Activated naive CD4-positive, alpha-beta T cell treated with anti-CD3 and anti-CD28 coated beads, Interleukin-2, amount 10 ng/mL, durations not matched to agents 7 days and 5 days (primary cell): ENCODE measurements around the gene SORL1.

Experiments
- CTCF ChIA-PET: fragments of 350-600 bp; sonication (Branson Sonifier 250); formaldehyde crosslinking; loops from one replicate; lab custom pipeline; 2021; ENCODE audit warnings: antibody characterized with exemption; lab: Charles Lee
- DNase-seq: peaks from one replicate; pipeline ENCODE4 v3.0.0-alpha.2; 2020
- H3K27ac Mint-ChIP-seq: one replicate; pipeline ENCODE4 v1.8.0; 2021; ENCODE audit warnings: mild to moderate bottlenecking, moderate library complexity, mixed read lengths
- H3K27me3 Mint-ChIP-seq: one replicate; pipeline ENCODE4 v1.8.0; 2021; ENCODE audit warnings: mild to moderate bottlenecking, mixed read lengths
- H3K36me3 Mint-ChIP-seq: one replicate; pipeline ENCODE4 v1.8.0; 2021; ENCODE audit warnings: mixed read lengths
- H3K4me1 Mint-ChIP-seq: one replicate; pipeline ENCODE4 v1.8.0; 2021; ENCODE audit warnings: mixed read lengths
- H3K4me3 Mint-ChIP-seq: one replicate; pipeline ENCODE4 v1.8.0; 2021; ENCODE audit warnings: mild to moderate bottlenecking, moderate library complexity, mixed read lengths
- H3K9me3 Mint-ChIP-seq: one replicate; pipeline ENCODE4 v1.8.0; 2021; ENCODE audit warnings: mixed read lengths

The SORL1 gene

DNA sequence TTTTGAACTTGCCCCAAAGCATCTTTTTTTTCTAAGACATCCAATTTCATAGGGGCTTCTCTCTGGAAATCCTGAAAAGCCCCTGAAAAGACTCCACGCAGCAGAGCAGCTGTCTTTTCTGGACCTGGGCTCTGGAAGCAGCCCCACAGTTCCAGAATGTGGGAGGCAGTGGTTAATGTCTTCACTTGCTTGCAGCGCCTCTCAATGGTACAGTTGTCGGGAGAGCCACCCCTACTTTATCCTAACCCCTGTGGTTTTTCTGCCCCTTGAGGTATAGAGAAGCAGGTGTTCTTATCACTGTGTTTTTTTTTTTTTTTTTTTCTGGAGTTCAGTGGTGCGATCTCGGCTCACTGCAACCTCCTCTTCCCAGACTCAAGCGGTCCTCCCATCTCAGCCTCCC, 84.0 kb downstream of the SORL1 start:
- no peak for DNase-seq
- H3K27ac Mint-ChIP-seq = peak overlapping the region; percentile 75
- peaks cover 39% of the 10 kb centered on the region for H3K4me1 Mint-ChIP-seq
- H3K27me3 Mint-ChIP-seq = no peaks in the 10 kb centered on the region
- CTCF ChIA-PET = interaction anchor here (1.3 kb wide), 1 partner anchor 84 kb away, joined by 3 read pairs; the partner anchor contains the start of genes SORL1 and SORL1-AS1
- H3K36me3 Mint-ChIP-seq = peaks cover 77% of the 10 kb centered on the region
- no peaks in the 10 kb centered on the region for H3K9me3 Mint-ChIP-seq
- H3K4me3 Mint-ChIP-seq = no peak overlapping the region

GRCh38 chr11:121538054-121538453, 85.9 kb downstream of the SORL1 start:
- no peaks in the 10 kb centered on the region for H3K27me3 Mint-ChIP-seq
- H3K4me3 Mint-ChIP-seq = no peak overlapping the region
- no peaks in the 10 kb centered on the region for H3K9me3 Mint-ChIP-seq
- DNase-seq = no peak
- H3K36me3 Mint-ChIP-seq = peaks cover 75% of the 10 kb centered on the region
- CTCF ChIA-PET = no interaction called here
- H3K27ac Mint-ChIP-seq = peak overlapping the region; percentile 14
- H3K4me1 Mint-ChIP-seq = peaks cover 39% of the 10 kb centered on the region

- CTCF ChIA-PET = no interaction called here
- H3K4me1 Mint-ChIP-seq = peaks cover 41% of the 10 kb centered on the region
- peaks cover 77% of the 10 kb centered on the region for H3K36me3 Mint-ChIP-seq
- H3K27ac Mint-ChIP-seq = no peak overlapping the region
- H3K4me3 Mint-ChIP-seq = no peak overlapping the region
- no peaks in the 10 kb centered on the region for H3K9me3 Mint-ChIP-seq
- H3K27me3 Mint-ChIP-seq = no peaks in the 10 kb centered on the region
- no peak for DNase-seq
Observed at GRCh38 chr11:121539000-121539399, 86.9 kb downstream of the SORL1 start.

- H3K27ac Mint-ChIP-seq = no peak overlapping the region
- H3K4me3 Mint-ChIP-seq = no peak overlapping the region
- no peak for DNase-seq
- H3K27me3 Mint-ChIP-seq = no peaks in the 10 kb centered on the region
- H3K9me3 Mint-ChIP-seq = no peaks in the 10 kb centered on the region
- H3K36me3 Mint-ChIP-seq = peaks cover 78% of the 10 kb centered on the region
- CTCF ChIA-PET = interaction anchor here (0.5 kb wide), 1 partner anchor 1214 kb away, joined by 3 read pairs; no protein-coding TSS in a partner anchor
- H3K4me1 Mint-ChIP-seq = peaks cover 57% of the 10 kb centered on the region
Observed at GRCh38 chr11:121540627-121541026, 88.5 kb downstream of the SORL1 start.

DNA sequence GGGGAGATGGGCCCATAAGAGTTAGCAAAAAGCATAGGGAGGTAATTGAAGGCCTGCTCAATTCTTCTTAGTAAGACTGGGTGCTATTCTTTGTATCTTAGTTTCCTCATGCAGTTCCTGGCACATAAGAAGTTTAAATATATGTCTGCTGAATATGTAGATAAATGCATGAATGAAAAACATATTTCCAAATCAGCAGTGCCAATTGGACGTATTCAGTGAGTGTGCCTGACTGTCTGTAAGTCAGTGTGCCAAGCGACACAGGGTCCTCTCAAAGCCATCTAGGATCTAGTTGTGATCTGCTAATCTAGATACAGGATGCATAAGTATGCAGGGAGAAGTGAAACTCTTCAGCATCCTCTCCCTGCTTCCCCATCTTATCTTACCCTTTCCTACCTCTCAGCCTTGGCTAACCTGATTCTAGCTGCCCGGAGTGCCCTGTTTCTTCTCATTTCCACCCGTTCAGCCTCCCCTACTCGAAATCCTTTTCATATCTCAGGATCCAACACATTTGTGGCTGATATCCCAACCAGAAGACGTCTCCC, 91.8 kb downstream of the SORL1 start:
- H3K4me3 Mint-ChIP-seq = no peak overlapping the region
- H3K9me3 Mint-ChIP-seq = no peaks in the 10 kb centered on the region
- peaks cover 79% of the 10 kb centered on the region for H3K36me3 Mint-ChIP-seq
- peaks cover 44% of the 10 kb centered on the region for H3K4me1 Mint-ChIP-seq
- peak overlapping the region; percentile 47 for H3K27ac Mint-ChIP-seq
- DNase-seq = no peak
- no peaks in the 10 kb centered on the region for H3K27me3 Mint-ChIP-seq
- CTCF ChIA-PET = no interaction called here

- no peaks in the 10 kb centered on the region for H3K9me3 Mint-ChIP-seq
- H3K27me3 Mint-ChIP-seq = no peaks in the 10 kb centered on the region
- peak; percentile 50 for DNase-seq
- H3K27ac Mint-ChIP-seq = peak overlapping the region; percentile 47
- H3K4me3 Mint-ChIP-seq = no peak overlapping the region
- H3K4me1 Mint-ChIP-seq = peaks cover 37% of the 10 kb centered on the region
- peaks cover 73% of the 10 kb centered on the region for H3K36me3 Mint-ChIP-seq
- CTCF ChIA-PET = interaction anchor here (1.4 kb wide), 1 partner anchor 46 kb away, joined by 4 read pairs; no protein-coding TSS in a partner anchor
Observed at GRCh38 chr11:121544956-121545355, 92.8 kb downstream of the SORL1 start.

DNA sequence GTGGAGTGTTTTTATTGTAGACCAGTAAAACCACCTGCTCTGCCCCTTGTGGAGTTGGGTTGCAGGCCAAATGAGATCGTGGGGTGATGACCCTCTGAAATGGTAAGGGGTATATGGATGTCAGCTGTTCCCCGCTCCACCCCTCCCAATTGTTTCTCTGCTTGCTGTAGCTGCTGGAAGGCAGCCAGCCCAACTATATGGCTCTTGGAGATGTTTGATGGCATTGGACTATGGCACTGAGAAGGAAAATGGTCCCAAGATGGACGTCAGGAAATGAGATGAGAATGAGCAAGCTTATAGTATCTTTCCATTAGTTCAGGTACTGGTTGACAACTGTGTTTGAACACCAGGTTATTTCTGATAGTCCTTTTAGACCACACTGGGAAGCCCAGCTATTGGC, 95.5 kb downstream of the SORL1 start:
- no peak for DNase-seq
- Mint-ChIP-seq H3K27ac (no peak overlapping the region), H3K9me3 (no peaks in the 10 kb centered on the region), H3K4me1 (peaks cover 30% of the 10 kb centered on the region), H3K27me3 (no peaks in the 10 kb centered on the region), H3K36me3 (peaks cover 74% of the 10 kb centered on the region), H3K4me3 (no peak overlapping the region)
- CTCF ChIA-PET = interaction anchor here (1.2 kb wide), 1 partner anchor 28 kb away, joined by 4 read pairs; no protein-coding TSS in a partner anchor

DNA sequence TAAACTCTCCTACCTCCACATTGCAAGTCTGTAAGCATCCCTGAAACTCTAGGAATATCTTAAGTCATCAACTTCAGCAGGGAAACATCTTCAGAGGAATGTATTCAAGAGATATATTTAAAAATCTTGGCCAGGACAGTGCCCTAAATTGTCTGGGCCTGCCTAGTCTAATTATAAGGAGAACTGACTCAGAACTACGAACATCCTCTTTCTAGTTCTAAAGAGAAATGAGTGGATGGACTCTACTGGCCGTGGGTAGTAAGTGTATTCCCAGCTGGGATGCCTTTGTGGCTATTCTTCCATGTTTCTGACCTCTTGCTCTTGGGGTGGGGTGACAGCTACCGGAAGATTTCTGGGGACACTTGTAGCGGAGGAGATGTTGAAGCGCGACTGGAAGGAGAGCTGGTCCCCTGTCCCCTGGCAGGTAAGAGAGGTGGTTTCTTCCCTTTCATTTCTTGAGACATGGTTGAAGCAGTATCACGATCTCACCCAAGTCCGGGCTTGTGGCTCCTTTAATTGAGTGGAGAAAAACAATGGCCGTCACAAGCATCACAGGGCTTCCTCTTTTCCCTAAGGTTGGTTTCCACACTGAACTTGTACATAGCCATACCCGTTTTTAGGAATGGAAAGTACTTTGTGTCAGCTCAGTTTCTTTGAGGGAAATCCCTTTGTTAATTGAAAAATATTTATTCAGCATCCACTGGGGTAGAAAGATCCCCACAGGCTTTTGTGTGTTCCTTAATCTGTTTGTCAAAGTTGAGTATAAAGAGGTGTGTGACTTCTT, 98.3 kb downstream of the SORL1 start:
- Mint-ChIP-seq H3K4me3 (no peak overlapping the region), H3K9me3 (no peaks in the 10 kb centered on the region), H3K4me1 (peaks cover 8% of the 10 kb centered on the region), H3K27ac (no peak overlapping the region), H3K27me3 (no peaks in the 10 kb centered on the region), H3K36me3 (peaks cover 72% of the 10 kb centered on the region)
- DNase-seq = no peak
- CTCF ChIA-PET = interaction anchor here (0.6 to 1.4 kb wide), 2 partner anchors 9 to 250 kb away, joined by 3 to 4 read pairs; no protein-coding TSS in a partner anchor

DNA sequence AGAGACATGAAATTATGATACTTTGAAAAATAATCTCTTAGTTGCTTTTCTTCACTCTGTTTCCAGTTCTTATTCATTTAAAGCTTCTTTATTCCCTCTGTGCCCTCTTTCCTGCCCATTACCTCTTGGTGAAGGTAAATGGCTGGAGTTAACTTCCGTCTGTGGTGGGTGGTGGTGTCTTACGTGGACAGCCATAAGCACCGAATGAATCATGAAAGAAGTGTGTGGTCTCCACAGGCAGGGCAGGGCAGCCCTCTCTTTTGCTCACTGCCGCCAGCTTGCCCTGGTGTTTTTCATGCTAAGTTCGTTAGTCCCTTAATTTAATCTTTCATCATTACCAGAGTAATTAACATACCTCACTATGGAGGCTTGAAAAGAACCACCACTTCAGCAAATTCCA, 99.3 kb downstream of the SORL1 start:
- no peak overlapping the region for H3K27ac Mint-ChIP-seq
- DNase-seq = no peak
- peaks cover 1% of the 10 kb centered on the region for H3K4me1 Mint-ChIP-seq
- H3K36me3 Mint-ChIP-seq = peaks cover 71% of the 10 kb centered on the region
- no peak overlapping the region for H3K4me3 Mint-ChIP-seq
- H3K9me3 Mint-ChIP-seq = no peaks in the 10 kb centered on the region
- no peaks in the 10 kb centered on the region for H3K27me3 Mint-ChIP-seq
- CTCF ChIA-PET = interaction anchor here (0.6 to 1.4 kb wide), 2 partner anchors 10 to 251 kb away, joined by 3 to 4 read pairs; no protein-coding TSS in a partner anchor

- H3K36me3 Mint-ChIP-seq = peaks cover 69% of the 10 kb centered on the region
- no peak overlapping the region for H3K4me3 Mint-ChIP-seq
- CTCF ChIA-PET = no interaction called here
Observed at GRCh38 chr11:121552154-121552553, 100.0 kb downstream of the SORL1 start.

GRCh38 chr11:121552644-121553043, 100.5 kb downstream of the SORL1 start:
- Mint-ChIP-seq H3K36me3 (peaks cover 70% of the 10 kb centered on the region), H3K27ac (no peak overlapping the region), H3K4me1 (peaks cover 9% of the 10 kb centered on the region), H3K4me3 (no peak overlapping the region), H3K27me3 (no peaks in the 10 kb centered on the region), H3K9me3 (no peaks in the 10 kb centered on the region)
- CTCF ChIA-PET = no interaction called here
- DNase-seq = no peak

More at GRCh38 chr11:121552154-121552553, 100.0 kb downstream of the SORL1 start:
- no peak for DNase-seq
- peaks cover 6% of the 10 kb centered on the region for H3K4me1 Mint-ChIP-seq
- H3K27ac Mint-ChIP-seq = no peak overlapping the region
- H3K9me3 Mint-ChIP-seq = no peaks in the 10 kb centered on the region
- no peaks in the 10 kb centered on the region for H3K27me3 Mint-ChIP-seq

- no peak for DNase-seq
- no peak overlapping the region for H3K4me3 Mint-ChIP-seq
- peaks cover 9% of the 10 kb centered on the region for H3K4me1 Mint-ChIP-seq
- CTCF ChIA-PET = no interaction called here
- H3K27me3 Mint-ChIP-seq = no peaks in the 10 kb centered on the region
- H3K27ac Mint-ChIP-seq = no peak overlapping the region
- peaks cover 65% of the 10 kb centered on the region for H3K36me3 Mint-ChIP-seq
- H3K9me3 Mint-ChIP-seq = no peaks in the 10 kb centered on the region
Observed at GRCh38 chr11:121553389-121553788, 101.3 kb downstream of the SORL1 start.

- peaks cover 69% of the 10 kb centered on the region for H3K36me3 Mint-ChIP-seq
- no peak for DNase-seq
- peaks cover 9% of the 10 kb centered on the region for H3K4me1 Mint-ChIP-seq
- no peaks in the 10 kb centered on the region for H3K27me3 Mint-ChIP-seq
- CTCF ChIA-PET = no interaction called here
- peak overlapping the region; percentile 16 for H3K27ac Mint-ChIP-seq
- H3K4me3 Mint-ChIP-seq = no peak overlapping the region
- H3K9me3 Mint-ChIP-seq = no peaks in the 10 kb centered on the region
Observed at GRCh38 chr11:121553806-121554205, 101.7 kb downstream of the SORL1 start.

DNA sequence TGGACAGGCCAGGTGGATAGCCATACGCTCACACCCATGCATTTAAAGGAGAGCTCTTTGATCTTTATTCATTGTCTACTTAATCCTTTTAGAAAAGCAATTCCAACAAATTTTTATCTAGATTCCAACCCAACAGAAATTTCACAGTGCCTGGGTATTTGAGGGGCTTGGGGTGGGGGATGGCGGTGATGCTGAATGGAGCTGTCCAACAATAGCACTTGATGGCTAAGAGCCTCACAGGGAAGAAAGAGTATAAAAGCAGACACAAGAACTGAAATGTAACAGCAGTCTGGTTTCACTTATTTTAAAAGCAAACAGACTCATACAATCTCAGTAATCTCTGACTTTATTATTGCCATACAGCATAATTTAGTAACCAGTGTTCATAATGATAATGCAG, 102.4 kb downstream of the SORL1 start:
- Mint-ChIP-seq H3K4me3 (no peak overlapping the region), H3K36me3 (peaks cover 77% of the 10 kb centered on the region), H3K27me3 (no peaks in the 10 kb centered on the region), H3K4me1 (peaks cover 9% of the 10 kb centered on the region), H3K9me3 (no peaks in the 10 kb centered on the region), H3K27ac (no peak overlapping the region)
- no peak for DNase-seq
- CTCF ChIA-PET = interaction anchor here (0.6 to 1.9 kb wide), 2 partner anchors 8 to 9 kb away, joined by 3 to 4 read pairs; no protein-coding TSS in a partner anchor
